ENCODE data around the gene TSPAN8.
"Not testable (repeated sequence)": the region's sequence is repeated elsewhere in the genome, so short reads cannot be mapped to it uniquely, and the experiment has no call there.

The TSPAN8 gene

GRCh38 chr12:71164166-71164565 is 6.4 kb upstream of the TSPAN8 start:
- no peak for DNase-seq

DNA sequence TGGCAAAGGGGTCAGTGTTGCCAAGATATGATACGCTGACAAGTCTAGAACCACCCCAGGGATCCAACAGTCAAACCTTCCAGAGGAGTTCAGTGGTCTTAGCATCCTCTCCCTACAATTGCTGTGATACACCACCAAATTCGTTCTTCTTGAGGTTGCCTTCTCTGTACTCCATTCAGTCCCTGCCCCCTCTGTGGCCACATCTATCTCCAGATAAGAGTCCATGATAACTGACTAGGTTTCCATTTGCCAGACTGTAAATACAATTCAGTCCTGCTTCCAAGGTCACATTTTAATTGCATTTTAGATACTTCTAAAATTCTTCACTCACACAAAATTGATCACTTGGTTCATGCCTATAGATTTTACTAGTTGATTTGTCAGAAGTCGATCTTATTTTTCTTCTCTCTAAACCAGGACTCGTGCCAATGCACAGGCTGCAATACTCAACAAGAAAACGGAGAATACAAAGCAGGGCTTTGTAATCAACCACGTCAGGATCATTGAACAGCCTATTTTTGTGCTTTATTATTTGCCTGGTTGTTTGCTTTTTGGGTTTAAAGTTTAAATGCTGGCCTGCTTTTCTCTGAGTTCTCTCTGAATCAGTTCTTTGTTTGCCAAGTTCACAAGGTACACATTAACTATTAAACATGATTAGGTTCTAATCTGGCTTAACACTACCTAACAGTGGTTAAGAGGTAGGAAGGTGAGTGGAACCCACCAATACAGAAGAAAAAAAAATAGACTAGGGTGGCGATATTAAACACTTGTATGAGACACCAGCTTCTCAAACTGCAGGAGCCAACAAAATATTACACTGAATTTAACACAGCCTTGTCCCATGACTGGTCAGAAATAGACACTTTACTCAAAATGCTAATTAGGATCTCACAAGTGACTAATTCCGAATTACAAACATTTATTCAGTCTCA is 5.3 kb upstream of the TSPAN8 start:
- DNase-seq = no peak

GRCh38 chr12:71161591-71161990 is 3.8 kb upstream of the TSPAN8 start:
- no peak for DNase-seq

- no peak for DNase-seq
Measured at GRCh38 chr12:71160585-71160984, 2.8 kb upstream of the TSPAN8 start.

- DNase-seq = no peak
Measured at GRCh38 chr12:71159878-71160277, 2.1 kb upstream of the TSPAN8 start.

- DNase-seq = no peak
Measured at GRCh38 chr12:71159264-71159663, 1.5 kb upstream of the TSPAN8 start.

DNA sequence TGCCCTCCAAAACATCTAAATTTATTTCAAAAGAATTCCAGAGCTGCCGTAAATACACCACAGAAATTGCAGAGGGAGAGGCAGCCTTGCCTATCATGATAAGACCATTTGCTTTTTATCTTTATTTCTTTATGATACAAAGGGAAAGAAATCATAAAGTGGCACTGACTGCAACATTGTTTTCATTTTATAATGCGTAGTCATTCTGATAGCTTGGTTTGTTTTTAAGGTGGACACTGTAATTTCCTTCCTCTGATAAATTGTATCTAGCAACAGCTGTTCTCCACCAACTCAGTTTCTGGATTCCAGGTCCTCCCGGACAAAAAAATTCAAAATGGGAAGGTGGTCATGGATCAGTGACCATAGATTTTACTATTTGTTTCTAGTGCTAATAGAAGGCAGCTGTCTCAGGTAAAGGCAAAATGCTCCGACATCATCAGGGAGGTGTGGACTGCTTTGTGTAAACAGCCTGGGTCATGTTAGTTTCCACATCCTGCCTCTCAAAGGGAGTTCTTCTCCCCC is 623 bp upstream of the TSPAN8 start:
- DNase-seq = no peak

DNA sequence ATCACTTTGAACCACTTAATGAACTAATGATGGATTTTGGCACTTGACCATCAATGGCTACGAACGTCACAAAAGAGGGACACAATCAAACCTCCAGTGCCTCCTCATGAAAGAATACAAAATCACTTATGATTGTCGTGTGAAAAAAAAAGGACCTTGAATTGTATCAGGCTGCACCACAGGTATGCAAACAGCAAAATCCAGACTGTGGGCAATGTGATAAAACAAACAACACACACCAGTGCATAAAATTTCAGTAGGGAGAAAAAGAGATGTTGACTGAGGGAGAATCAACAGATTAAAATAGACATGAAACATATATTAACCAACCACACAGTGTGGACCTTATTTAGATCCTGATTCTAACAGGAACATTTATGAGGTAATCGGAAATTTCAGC is 2.6 kb downstream of the TSPAN8 start:
- DNase-seq = no peak

GRCh38 chr12:71152851-71153250 is 4.9 kb downstream of the TSPAN8 start:
- DNase-seq = no peak

- not testable (repeated sequence) for DNase-seq
Measured at GRCh38 chr12:71150041-71150440, 7.8 kb downstream of the TSPAN8 start.

- no peak for DNase-seq
Measured at GRCh38 chr12:71144682-71145081, 13.1 kb downstream of the TSPAN8 start.

DNA sequence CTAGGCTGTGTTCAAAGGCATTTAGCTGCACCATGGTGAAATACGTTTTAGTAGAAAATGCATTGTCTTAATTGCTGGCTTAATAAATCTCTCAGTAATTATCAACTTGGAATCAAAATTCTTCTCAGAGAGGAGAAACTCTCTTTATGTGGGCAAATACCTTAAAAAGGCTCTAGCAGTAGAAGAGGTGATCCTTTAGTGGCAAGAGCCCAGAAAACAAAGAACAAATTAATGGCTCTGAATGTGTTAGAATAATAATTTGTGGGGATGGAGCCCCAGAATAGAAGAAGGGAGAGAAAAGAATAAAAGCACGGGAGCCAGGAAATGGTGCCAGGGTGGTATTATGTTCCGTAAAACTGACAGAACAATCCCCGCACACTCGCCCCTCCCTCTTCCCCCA is 14.8 kb downstream of the TSPAN8 start:
- no peak for DNase-seq

GRCh38 chr12:71142016-71142415 is 15.8 kb downstream of the TSPAN8 start:
- no peak for DNase-seq

- DNase-seq = no peak
Measured at GRCh38 chr12:71141378-71141926, 16.3 kb downstream of the TSPAN8 start.

DNA sequence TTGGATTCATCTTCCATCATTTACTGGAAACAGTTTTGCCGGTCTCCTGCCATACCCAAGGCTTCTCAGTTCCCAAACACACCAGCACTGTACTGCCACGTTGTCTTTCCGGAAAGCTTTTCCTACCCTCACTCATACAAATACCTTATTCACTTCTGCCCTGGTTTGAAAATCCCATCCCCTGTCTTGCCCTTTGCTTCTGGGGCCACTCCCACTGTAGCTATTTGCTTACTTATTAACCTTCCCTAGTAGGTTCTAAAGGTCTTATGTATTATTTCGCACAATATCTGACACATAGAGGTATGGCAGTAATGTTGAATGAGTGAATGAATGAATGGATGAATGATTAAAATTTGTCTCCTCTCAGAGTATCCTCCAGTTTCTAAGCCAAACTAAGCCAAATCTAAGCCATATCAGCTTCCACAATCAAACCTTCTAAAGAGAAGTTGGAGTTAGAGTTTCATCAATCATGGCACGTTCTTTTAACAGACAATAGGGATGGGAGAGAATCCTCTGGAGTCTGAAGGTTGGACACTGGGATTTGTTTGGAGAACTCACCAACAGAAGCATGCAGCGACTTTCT is 18.6 kb downstream of the TSPAN8 start:
- no peak for DNase-seq

- no peak for DNase-seq
Measured at GRCh38 chr12:71138011-71138410, 19.8 kb downstream of the TSPAN8 start.

GRCh38 chr12:71135812-71136176 is 22.0 kb downstream of the TSPAN8 start:
- DNase-seq = no peak

DNA sequence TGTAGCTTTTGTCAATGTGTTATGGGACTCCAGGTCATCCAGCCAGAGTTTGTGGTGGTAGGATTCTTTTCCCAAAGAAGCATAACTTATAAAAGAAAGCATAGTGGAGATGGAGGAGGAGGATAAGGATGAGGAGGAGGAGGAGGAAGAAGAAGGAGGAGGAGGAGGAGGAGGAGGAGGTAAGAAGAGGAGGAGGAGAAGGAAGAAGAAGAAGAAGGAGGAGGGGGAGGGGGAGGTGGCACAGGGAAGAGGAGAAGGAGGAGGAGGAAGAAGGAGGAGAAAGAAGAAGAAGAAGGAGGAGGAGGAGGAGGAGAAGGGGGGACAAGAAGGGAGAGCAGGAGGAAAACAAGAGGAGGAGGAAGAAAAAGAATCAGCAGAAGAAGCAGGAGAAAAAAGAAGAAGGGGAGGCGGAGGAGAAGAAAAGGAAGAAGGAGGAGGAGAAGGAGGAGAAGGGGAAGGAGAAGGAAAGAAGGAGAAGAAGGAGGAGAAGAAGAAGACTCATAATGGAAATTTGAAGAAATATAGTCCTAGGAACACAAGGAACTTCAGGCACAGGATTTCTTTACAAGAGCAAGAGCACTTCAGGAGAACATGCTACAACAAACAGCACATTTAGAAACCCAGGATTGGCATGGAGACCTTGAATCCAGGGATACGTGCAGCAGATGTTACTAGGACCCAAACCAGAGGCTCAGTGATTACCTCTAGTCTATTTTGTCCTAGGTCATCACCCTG is 22.6 kb downstream of the TSPAN8 start:
- no peak for DNase-seq

DNA sequence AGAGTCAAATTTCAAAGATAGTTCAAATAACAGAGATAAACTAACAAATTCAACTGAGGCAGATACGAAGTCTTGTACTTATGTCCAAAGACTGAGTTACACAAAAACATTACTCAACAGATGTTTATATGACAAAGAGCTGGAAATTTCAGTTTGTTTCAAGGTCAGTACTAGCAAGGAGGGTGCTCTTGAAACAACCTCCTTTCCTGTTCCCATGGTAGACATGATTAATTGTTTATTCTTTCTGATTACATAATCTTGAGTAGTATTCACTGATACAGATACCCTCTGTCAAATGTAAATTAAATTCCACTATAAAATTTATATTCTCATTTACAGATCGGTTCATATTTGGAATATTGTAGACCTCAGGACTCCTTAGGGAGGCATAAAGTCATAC is 23.4 kb downstream of the TSPAN8 start:
- no peak for DNase-seq

DNA sequence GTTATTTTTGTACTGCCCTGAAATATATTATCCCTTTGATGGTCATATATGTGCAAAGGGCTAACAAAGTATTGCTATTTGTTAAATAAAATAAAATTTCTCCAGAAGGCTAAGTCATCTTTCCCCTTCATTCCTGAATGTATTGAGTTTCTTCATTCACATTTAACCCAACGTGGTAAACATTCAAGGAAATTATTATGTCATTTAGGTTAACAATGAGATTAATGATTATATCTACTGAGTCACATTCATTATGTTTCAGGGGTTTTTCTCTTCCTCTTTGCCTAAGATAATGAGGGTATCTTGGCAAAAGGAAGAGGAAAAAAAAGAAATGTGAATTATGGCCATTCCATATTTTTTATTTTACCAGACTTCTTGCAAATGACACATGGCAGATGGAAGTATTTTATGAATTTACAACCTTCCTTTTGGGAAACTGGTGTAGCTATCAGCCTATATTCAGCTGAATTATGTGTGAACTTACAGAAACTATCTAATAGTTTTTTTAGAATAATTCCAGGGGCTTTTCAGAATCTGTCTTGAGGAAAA is 27.2 kb downstream of the TSPAN8 start:
- DNase-seq = no peak

DNA sequence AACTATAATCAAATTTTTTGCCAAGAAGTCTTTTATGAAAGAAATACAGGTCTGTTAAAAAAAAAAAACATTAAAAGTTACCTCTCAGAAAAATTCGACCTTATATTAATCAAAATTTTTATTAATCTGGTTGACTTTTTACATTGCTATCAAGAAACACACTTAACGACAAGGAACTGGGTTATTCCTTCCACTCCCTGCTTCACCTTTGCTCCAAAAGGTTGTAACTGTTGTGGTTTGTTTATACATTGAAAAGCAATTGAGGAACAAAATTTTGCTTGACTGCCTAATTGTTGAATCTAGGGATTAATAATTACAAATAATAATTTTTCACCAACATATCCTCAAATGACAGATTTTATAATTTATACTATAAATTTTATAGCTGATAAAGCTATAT is 28.4 kb downstream of the TSPAN8 start:
- no peak for DNase-seq

GRCh38 chr12:71128191-71128788 is 29.5 kb downstream of the TSPAN8 start:
- no peak for DNase-seq

- no peak for DNase-seq
Measured at GRCh38 chr12:71125949-71126348, 31.9 kb downstream of the TSPAN8 start.
